ENCODE results near the gene TMUB1. TPM values are rescaled to one million over a fixed set of nuclear protein-coding genes. Genes with fewer than 3 reads are reported as not detected.

TMUB1 gene
- total and polyA plus RNA-seq, 9 of the 15 experiments (the other 6 are each of a cell fraction or from before 2014, with no cell fraction given): 0.14 to 241 (median 74.1) TPM

- TF ChIP-seq MLLT1 (IDR thresholded peaks at IDR 0.05) (peak in 1 of 2 experiments; percentile 38; a peak in 1 of 4 replicates), POLR2G (IDR thresholded peaks at IDR 0.05; ENCODE audit: low read depth, low read length) (peak; percentile 62), TEAD1 (CRISPR knock-in tag; IDR thresholded peaks at IDR 0.05) (0 out of 4 replicates have a peak, but pooled peaks have one; percentile 13 to 41), HNRNPL (IDR thresholded peaks at IDR 0.05; ENCODE audit: low read depth, low read length) (peak; percentile 44; the same call in 1 of the 2 replicates), HMGN3 (IDR thresholded peaks at IDR 0.05; ENCODE audit: borderline replicate concordance, extremely low read depth, insufficient read length, low read depth, low read length) (no peak), OTX1 (CRISPR knock-in tag; IDR thresholded peaks at IDR 0.05) (peak; percentile 72; the same call in 1 of the 2 replicates), CSDE1 (IDR thresholded peaks at IDR 0.05) (no peak), CHD1 (IDR thresholded peaks at IDR 0.05; ENCODE audit: low read length) (peak; percentile 95), CLOCK (CRISPR knock-in tag; IDR thresholded peaks at IDR 0.05; ENCODE audit: borderline replicate concordance) (no peak), ZNF354B (CRISPR knock-in tag; IDR thresholded peaks at IDR 0.05) (no peak), SRSF3 (IDR thresholded peaks at IDR 0.05; ENCODE audit: insufficient read depth, low read length) (no peak), ZNF584 (CRISPR knock-in tag; IDR thresholded peaks at IDR 0.05; ENCODE audit: low read depth) (no peak), MAX (CRISPR knock-in tag; IDR thresholded peaks at IDR 0.05) (peak; percentile 50), ZNF561 (CRISPR knock-in tag; conservative IDR thresholded peaks at IDR 0.05) (no peak), FOXP1 (CRISPR knock-in tag; IDR thresholded peaks at IDR 0.05) (peak; percentile 37), AFF1 (IDR thresholded peaks at IDR 0.05; ENCODE audit: low read depth in 1 of 2, partially characterized antibody in 2 of 2) (peak in 1 of 2 experiments; percentile 14), MTA3 (IDR thresholded peaks at IDR 0.05; ENCODE audit: borderline replicate concordance) (peak; percentile 17; the same call in 1 of the 2 replicates), CCAR2 (IDR thresholded peaks at IDR 0.05; ENCODE audit: low read depth, low read length) (no peak), POLR2A (conservative IDR thresholded peaks at IDR 0.05) (no peak)
Observed at GRCh38 chr7:151081170-151082101, 1.9 kb downstream of the TMUB1 start (continued).

All from K562 (cell line).